B cell (primary cell): ENCODE measurements around the gene BNC2.

ENCODE experiments used
- CTCF ChIP-seq: fragments of 200-600 bp; IDR thresholded peaks from one replicate; pipeline ENCODE4 v1.8.0; 2022; ENCODE audit warnings: antibody characterized with exemption, mild to moderate bottlenecking
- EZH2 ChIP-seq: IDR thresholded peaks from 2 replicates; pipeline ENCODE4 v1.6.1; 2012; ENCODE audit warnings: borderline replicate concordance, low read depth, mild to moderate bottlenecking, moderate library complexity, low read length; ENCODE audit not compliant: insufficient read depth, poor library complexity, severe bottlenecking

- TF ChIP-seq CTCF = no peak
- TF ChIP-seq EZH2 = no peak
Observed at GRCh38 chr9:16543225-16543624, 327.2 kb downstream of the BNC2 start.
